GM12891 (cell line): ENCODE measurements around the gene NRP2.

Source experiments
- DNase-seq: peaks from one replicate; pipeline ENCODE4 v3.0.0; 2011; ENCODE audit warnings: low spot score; ENCODE audit not compliant: insufficient read length
- FAIRE-seq: peaks from 2 replicates; lab custom pipeline; 2011; peaks lifted over from hg19 to GRCh38; lab: Jason Lieb, UNC
- PAX5 ChIP-seq: IDR thresholded peaks from 2 replicates; pipeline ENCODE4 v1.6.1; 2011; ENCODE audit warnings: low read length, moderate library complexity, mild to moderate bottlenecking; ENCODE audit not compliant: insufficient read depth, severe bottlenecking
- POLR2A ChIP-seq: IDR thresholded peaks from 2 replicates; pipeline ENCODE4 v1.6.1; 2011; ENCODE audit warnings: low read depth, low read length, control low read depth
- POLR2AphosphoS5 ChIP-seq: IDR thresholded peaks from 2 replicates; pipeline ENCODE4 v1.6.1; 2011; ENCODE audit warnings: low read depth, low read length, control low read depth
- POU2F2 ChIP-seq: IDR thresholded peaks from 2 replicates; pipeline ENCODE4 v1.6.1; 2011; ENCODE audit warnings: low read depth, mild to moderate bottlenecking, control low read depth, low read length, moderate library complexity
- SPI1 ChIP-seq: IDR thresholded peaks from 2 replicates; pipeline ENCODE4 v1.6.1; 2011; ENCODE audit warnings: low read depth, low read length, control low read depth
- TAF1 ChIP-seq: IDR thresholded peaks from 2 replicates; pipeline ENCODE4 v1.6.1; 2011; ENCODE audit warnings: low read depth, low read length, control low read depth

Gene NRP2

DNA sequence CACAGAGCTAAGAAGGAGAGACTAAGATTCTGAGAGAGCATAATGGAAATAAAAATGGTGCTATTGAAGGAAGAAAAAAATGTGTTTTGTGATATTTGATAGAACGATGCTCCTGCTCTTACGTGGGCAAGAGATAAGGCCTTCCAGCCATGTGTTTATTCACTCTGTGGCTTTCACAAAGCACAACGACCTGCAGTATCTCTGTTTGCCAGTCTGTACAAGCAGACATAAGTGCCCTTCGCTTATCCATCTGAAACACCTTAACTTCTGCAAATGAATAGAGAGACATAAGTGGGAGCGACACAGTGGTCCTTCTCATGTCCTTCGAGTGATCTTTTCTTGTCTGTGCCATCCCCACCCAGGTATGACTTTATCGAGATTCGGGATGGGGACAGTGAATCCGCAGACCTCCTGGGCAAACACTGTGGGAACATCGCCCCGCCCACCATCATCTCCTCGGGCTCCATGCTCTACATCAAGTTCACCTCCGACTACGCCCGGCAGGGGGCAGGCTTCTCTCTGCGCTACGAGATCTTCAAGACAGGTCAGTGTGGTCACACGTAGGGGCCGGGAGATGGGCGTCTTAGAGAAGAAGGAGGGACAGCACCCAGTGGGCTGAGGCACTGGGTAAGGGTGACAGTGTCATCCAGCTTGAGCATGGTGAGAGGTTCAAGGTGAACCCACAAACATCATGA is 33.7 kb downstream of the NRP2 start:
- DNase-seq (no peak), FAIRE-seq (peak; percentile 40)
- TF ChIP-seq POLR2AphosphoS5: no peak
- TF ChIP-seq SPI1: no peak
- no peak for TF ChIP-seq POU2F2
- TF ChIP-seq PAX5: no peak
- TF ChIP-seq TAF1: no peak
- TF ChIP-seq POLR2A: no peak

DNA sequence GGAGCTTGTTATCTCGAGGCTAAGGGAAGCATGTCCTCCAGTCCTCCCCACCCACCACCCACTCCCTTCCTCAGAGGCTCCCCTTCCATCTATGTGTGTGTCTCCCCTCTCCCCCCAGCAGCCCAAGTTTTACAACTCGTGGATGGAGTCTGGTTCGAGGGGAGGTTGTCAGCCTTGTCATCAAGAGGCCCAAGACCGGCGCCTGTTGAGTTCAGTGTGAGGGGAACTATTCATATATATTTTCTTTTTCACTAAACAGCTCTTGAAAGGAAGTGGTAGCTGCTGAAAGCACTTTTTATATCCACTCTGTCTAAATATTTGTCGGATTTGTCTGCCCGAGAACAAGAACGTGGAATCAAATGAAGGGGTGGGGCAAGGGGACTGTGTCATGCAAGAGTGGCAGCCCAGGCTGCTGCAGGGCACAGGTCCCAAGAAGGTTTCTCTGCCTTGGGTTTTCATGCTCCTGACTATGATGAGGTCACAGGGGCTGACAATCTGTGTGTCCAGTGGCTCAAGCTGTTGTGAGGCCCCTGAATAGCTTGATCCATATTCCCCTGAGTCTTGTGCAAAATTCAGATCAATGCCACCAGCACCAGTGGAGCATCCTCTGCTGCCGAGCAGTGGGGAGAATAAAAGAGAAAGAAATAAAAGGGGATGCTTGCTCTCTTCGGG is 35.0 kb downstream of the NRP2 start:
- no peak for FAIRE-seq
- no peak for DNase-seq
- TF ChIP-seq SPI1 (no peak), POLR2AphosphoS5 (no peak), PAX5 (no peak), TAF1 (no peak), POU2F2 (no peak), POLR2A (no peak)

DNA sequence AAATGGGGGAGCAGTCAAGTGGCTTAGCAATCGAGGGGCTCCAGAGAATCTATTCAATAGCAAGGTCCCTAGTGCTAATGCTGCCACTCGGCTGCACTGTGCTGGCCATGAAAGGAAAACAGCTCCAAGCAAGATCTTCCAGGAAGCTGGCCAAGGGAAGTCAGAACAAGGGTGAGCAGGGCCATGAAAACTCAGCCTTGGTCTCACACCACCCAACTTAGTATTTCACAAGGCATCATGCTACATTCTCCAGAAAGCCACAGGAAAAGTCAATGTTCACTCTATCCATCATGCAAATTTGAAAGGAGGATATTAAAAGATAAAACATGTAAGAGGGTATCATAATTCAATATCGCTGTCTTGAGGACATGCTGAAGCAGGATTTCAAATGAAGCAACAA is 35.7 kb downstream of the NRP2 start:
- no peak for TF ChIP-seq POLR2AphosphoS5
- no peak for TF ChIP-seq TAF1
- TF ChIP-seq PAX5: no peak
- no peak for TF ChIP-seq POU2F2
- no peak for TF ChIP-seq SPI1
- no peak for TF ChIP-seq POLR2A
- DNase-seq (no peak), FAIRE-seq (no peak)

DNA sequence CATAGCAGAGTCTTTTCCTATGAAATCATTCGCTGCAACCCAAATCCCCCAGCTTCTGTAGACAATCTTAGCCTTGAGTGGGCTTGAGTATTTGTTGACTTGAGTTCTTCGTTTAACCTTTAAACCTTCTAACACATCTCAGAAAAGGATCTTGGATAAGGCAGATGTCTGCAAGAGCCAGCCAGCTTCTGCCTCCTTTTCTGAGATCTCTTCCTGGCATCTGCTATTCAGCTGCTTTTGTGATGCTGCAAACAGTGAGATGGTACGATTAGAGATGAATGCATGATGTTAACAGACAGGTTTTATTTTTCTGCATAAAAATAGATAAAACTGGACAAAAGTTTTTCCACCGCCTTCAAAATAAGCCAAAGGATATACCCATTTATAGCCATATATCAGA is 37.5 kb downstream of the NRP2 start:
- TF ChIP-seq TAF1 (no peak), POLR2A (no peak), PAX5 (no peak), POU2F2 (no peak)
- FAIRE-seq (no peak), DNase-seq (no peak)

DNA sequence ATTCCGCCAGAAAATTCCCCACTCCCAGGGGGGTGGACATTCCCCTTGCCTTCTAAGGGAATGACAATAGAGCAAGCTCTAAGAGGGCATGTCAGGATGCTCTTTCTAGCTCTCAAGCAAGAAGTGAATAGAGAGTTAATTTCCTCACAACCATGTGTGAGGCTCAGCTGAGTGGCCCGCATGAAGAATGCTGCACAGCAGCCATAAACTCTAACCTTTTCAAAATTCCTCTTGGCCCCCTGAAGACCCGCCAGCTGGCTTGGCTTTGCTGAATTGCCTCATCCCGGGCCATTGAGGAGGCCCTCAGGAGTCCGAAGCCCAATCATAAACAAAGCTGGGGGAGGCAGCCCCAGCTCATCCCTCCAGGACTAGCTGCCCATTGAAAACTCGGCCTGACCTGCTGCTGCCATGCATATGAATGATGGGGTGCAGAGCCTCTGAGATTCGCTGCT is 38.2 kb downstream of the NRP2 start:
- FAIRE-seq (no peak), DNase-seq (no peak)
- no peak for TF ChIP-seq PAX5
- no peak for TF ChIP-seq POLR2AphosphoS5
- no peak for TF ChIP-seq POLR2A
- TF ChIP-seq TAF1: no peak
- no peak for TF ChIP-seq SPI1
- no peak for TF ChIP-seq POU2F2

DNA sequence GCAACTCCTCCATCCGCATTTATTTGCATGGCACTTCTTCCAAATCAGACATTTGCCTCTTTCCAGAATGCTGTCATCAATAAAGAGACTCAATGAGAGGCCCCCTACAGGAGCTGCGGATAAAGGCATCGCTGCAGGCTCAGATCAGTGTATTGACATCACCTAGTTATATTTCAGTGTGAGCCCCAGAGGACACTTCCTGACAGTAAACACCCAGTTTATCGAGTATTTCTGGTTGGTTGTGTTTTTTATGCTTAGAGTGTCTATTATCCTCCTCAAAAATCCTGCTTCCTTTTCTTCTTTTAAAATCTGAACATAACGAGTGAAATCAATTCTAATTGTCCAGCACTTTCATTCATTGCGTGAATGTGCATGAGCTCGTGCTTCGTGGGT is 38.8 kb downstream of the NRP2 start:
- TF ChIP-seq POLR2A (no peak), SPI1 (no peak), POU2F2 (no peak), TAF1 (no peak), POLR2AphosphoS5 (no peak), PAX5 (no peak)
- FAIRE-seq: no peak
- DNase-seq: no peak

DNA sequence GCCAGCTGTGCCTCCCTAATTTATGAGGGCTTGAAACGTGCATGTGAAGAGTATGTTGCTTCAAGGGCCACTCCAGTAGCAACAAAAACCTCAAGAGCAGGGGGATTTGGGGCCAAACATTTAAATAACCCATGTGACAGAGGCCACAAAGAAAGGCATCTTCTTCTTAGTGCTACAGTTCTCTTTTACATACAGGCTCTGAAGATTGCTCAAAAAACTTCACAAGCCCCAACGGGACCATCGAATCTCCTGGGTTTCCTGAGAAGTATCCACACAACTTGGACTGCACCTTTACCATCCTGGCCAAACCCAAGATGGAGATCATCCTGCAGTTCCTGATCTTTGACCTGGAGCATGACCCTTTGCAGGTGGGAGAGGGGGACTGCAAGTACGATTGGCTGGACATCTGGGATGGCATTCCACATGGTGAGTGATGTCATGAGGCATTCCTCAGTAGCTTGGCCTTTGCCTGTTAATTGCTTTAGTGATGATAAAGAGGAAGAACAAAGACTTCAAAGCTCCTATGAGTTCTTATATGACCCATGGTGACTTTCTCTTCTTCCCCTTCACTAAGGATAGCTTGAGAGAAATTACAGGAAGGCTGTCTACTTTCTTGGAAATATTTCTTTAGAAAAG is 40.1 kb downstream of the NRP2 start:
- no peak for FAIRE-seq
- no peak for DNase-seq
- TF ChIP-seq POLR2AphosphoS5 (no peak), POLR2A (no peak), TAF1 (no peak), PAX5 (no peak)

DNA sequence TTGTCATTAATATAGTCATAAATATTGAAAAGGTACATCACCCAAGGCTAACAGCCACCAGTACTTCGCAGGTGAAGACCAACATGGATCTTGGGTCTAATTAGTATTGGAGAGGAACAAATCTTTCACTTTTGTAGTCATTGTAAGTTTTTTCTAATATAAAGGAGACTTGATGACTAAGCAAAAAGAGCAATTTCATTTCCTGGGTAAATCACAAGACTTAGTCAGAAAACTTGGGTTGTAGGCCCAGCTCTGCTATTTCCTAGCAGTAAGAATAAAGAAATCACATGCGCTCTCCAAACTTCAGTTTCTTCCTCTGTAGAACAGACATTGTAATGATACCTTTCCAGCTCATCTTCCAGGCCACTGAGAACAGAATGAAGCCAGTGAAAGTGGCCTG is 40.9 kb downstream of the NRP2 start:
- DNase-seq (no peak), FAIRE-seq (no peak)
- no peak for TF ChIP-seq PAX5
- TF ChIP-seq SPI1: no peak

DNA sequence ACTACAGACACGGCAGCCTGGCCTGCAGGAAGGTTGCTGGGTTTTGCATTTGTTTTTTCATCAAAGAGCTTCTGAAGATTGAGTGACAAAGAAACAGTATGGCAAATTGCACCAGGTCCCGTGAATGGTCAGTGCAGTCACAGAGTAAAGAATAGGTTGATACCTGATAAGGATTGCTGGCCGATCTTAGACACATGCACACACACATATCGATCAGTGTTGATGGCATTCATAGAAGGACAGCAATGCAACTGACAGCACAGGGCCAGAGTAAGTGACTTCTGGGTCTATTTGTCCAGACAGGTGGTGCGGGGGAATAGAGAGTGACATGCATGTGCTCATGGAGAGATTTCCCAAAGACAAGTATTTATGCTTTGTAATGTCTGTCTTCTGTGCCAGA is 42.8 kb downstream of the NRP2 start:
- FAIRE-seq (no peak), DNase-seq (no peak)
- no peak for TF ChIP-seq PAX5
- TF ChIP-seq TAF1: no peak
- no peak for TF ChIP-seq POLR2AphosphoS5
- TF ChIP-seq POU2F2: no peak
- no peak for TF ChIP-seq SPI1
- no peak for TF ChIP-seq POLR2A
